ENCODE measurements around the gene MT2A. TPM values are rescaled to one million over a fixed set of nuclear protein-coding genes. Genes with fewer than 3 reads are reported as not detected.

Gene MT2A
- total RNA-seq, 2 donors from 2014 or later, result 20.0 to 211 TPM

- no peak overlapping the region for H3K27ac ChIP-seq
- no peaks in the 10 kb centered on the region for H3K9me3 ChIP-seq
- peaks cover 11% of the 10 kb centered on the region for H3K4me1 ChIP-seq
- no peak for ATAC-seq
- no peaks in the 10 kb centered on the region for H3K27me3 ChIP-seq
- no peaks in the 10 kb centered on the region for H3K36me3 ChIP-seq (replicated peaks in 1 of 2; ENCODE audit: insufficient read depth in 1 of 2, low read depth in 2 of 2)
- no peak overlapping the region for H3K4me3 ChIP-seq
- intact Hi-C loops (cut with DNase I), result no loop called here
- WGBS, 2 donors, result 77 to 90% methylated on average over 6 of the region's 6 CpGs
- no peak for TF ChIP-seq CTCF (IDR thresholded peaks at IDR 0.05)
- no peak for DNase-seq
These were observed 14.7 kb upstream of the MT2A start for GRCh38 chr16:56593573-56594291.

GRCh38 chr16:56594292-56594619, 14.1 kb upstream of the MT2A start:
- 93 to 96% methylated on average over 5 of the region's 5 CpGs for WGBS, 2 donors

GRCh38 chr16:56600398-56600999, 7.9 kb upstream of the MT2A start:
- Histone ChIP-seq H3K27ac (no peak overlapping the region), H3K9me3 (no peaks in the 10 kb centered on the region), H3K4me1 (no peaks in the 10 kb centered on the region), H3K36me3 (replicated peaks in 1 of 2; ENCODE audit: insufficient read depth in 1 of 2, low read depth in 2 of 2) (no peaks in the 10 kb centered on the region), H3K4me3 (no peak overlapping the region), H3K27me3 (no peaks in the 10 kb centered on the region)
- ATAC-seq (peak; percentile 71), DNase-seq (peak; percentile 43 to 61 (median 52))
- TF ChIP-seq POLR2A (IDR thresholded peaks at IDR 0.05) (no peak), CTCF (IDR thresholded peaks at IDR 0.05) (peak; percentile 30 to 63 (median 58))
- intact Hi-C loops (cut with DNase I), result loop anchor here (10.0 kb wide), 1 partner anchor 94 kb away; no protein-coding TSS in a partner anchor
- WGBS, 2 donors, result 12 to 20% methylated on average over 8 of the region's 8 CpGs

More at GRCh38 chr16:56594292-56594619, 14.1 kb upstream of the MT2A start:
- Histone ChIP-seq H3K27me3 (no peaks in the 10 kb centered on the region), H3K36me3 (replicated peaks in 1 of 2; ENCODE audit: insufficient read depth in 1 of 2, low read depth in 2 of 2) (no peaks in the 10 kb centered on the region), H3K9me3 (no peaks in the 10 kb centered on the region), H3K4me3 (no peak overlapping the region), H3K27ac (no peak overlapping the region), H3K4me1 (peaks cover 6% of the 10 kb centered on the region)
- no peak for DNase-seq
- TF ChIP-seq CTCF (IDR thresholded peaks at IDR 0.05) (no peak), POLR2A (IDR thresholded peaks at IDR 0.05) (no peak)
- ATAC-seq, result no peak
- intact Hi-C loops (cut with DNase I), result no loop called here

GRCh38 chr16:56601325-56601724, 7.1 kb upstream of the MT2A start:
- no peaks in the 10 kb centered on the region for H3K4me1 ChIP-seq
- 53 to 63% methylated on average over 6 to 9 of the region's 9 CpGs for WGBS, 2 donors
- no peak for ATAC-seq
- no peaks in the 10 kb centered on the region for H3K9me3 ChIP-seq
- H3K36me3 ChIP-seq (replicated peaks in 1 of 2; ENCODE audit: insufficient read depth in 1 of 2, low read depth in 2 of 2), result no peaks in the 10 kb centered on the region
- DNase-seq, result no peak
- no peak overlapping the region for H3K4me3 ChIP-seq
- no peak overlapping the region for H3K27ac ChIP-seq
- intact Hi-C loops (cut with DNase I), result loop anchor here (10.0 kb wide), 1 partner anchor 93 kb away; no protein-coding TSS in a partner anchor
- H3K27me3 ChIP-seq, result no peaks in the 10 kb centered on the region
- TF ChIP-seq CTCF (IDR thresholded peaks at IDR 0.05) (no peak), POLR2A (IDR thresholded peaks at IDR 0.05) (no peak)
